IPS DF 6.9 (cell line): Measurements from ENCODE around the gene CCDC116.
"Not testable (repeated sequence)": the region's sequence is repeated elsewhere in the genome, so short reads cannot be mapped to it uniquely, and the experiment has no call there.

ENCODE experiments used
- DNase-seq: peaks from one replicate; pipeline ENCODE4 v3.0.0-alpha.2; 2013; ENCODE audit warnings: low read depth, low spot score
- H3K27ac ChIP-seq: one replicate; pipeline ENCODE4 v1.5.1; 2013; ENCODE audit warnings: low read length, control low read depth
- H3K27me3 ChIP-seq: 2 replicates; pipeline ENCODE4 v1.6.1; 2013; ENCODE audit warnings: mild to moderate bottlenecking, low read length; ENCODE audit not compliant: control insufficient read depth, insufficient read depth
- H3K36me3 ChIP-seq: 2 replicates; pipeline ENCODE4 v1.6.1; 2013; ENCODE audit warnings: low read length; ENCODE audit not compliant: control insufficient read depth, insufficient read depth
- H3K4me1 ChIP-seq: 2 replicates; pipeline ENCODE4 v1.6.1; 2013; ENCODE audit warnings: low read length; ENCODE audit not compliant: control insufficient read depth, insufficient read depth
- H3K4me3 ChIP-seq: 2 replicates; pipeline ENCODE4 v1.5.1; 2013; ENCODE audit warnings: mild to moderate bottlenecking, low read length
- H3K9me3 ChIP-seq: 2 replicates; pipeline ENCODE4 v1.6.1; 2013; ENCODE audit warnings: low read length, inconsistent platforms; ENCODE audit not compliant: control insufficient read depth, insufficient read depth
- WGBS: extraction: QIAGEN DNeasy Blood & Tissue Kit; methylation state at CpG from one replicate; pipeline ENCODE4 v1.1.7; 2013; ENCODE audit warnings: mixed read lengths, missing lambda C conversion rate; ENCODE audit not compliant: insufficient read length, insufficient coverage; 5-methylcytosine and 5-hydroxymethylcytosine counted together

CCDC116 gene

GRCh38 chr22:21633481-21633880 is 921 bp downstream of the CCDC116 start:
- Histone ChIP-seq H3K4me1 (peaks cover 5% of the 10 kb centered on the region), H3K27me3 (no peaks in the 10 kb centered on the region), H3K36me3 (peaks cover 1% of the 10 kb centered on the region; the same call in 1 of the 2 replicates), H3K9me3 (no peaks in the 10 kb centered on the region), H3K27ac (no peak overlapping the region), H3K4me3 (no peak overlapping the region)
- no CpG with 5 or more reads among the region's 4 CpGs for WGBS
- no peak for DNase-seq

DNA sequence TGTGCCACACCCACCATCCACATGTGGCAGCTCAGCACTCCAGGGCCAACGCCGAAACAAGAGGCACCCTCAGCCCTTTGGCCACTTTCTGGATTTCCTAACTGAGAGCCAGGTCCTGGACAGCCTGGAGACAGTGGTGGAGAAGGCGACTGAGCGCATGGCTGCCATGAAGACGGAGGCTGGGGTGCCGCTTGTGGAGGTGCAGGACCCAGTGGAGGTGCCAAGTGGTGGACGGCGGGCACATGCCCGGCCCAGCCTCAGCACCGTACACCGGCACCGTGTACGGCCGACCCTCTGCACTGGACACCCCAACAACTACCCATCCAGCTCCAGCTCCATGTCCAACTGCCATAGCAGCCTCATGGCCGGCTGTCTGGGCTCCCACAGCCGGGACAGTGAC is 1.5 kb downstream of the CCDC116 start:
- H3K27ac ChIP-seq, result no peak overlapping the region
- no peak for DNase-seq
- no peaks in the 10 kb centered on the region for H3K27me3 ChIP-seq
- H3K4me1 ChIP-seq, result peaks cover under 1% of the 10 kb centered on the region
- no peaks in the 10 kb centered on the region for H3K9me3 ChIP-seq
- no CpG with 5 or more reads among the region's 16 CpGs for WGBS
- H3K4me3 ChIP-seq, result no peak overlapping the region
- H3K36me3 ChIP-seq, result no peaks in the 10 kb centered on the region; the same call in 1 of the 2 replicates

DNA sequence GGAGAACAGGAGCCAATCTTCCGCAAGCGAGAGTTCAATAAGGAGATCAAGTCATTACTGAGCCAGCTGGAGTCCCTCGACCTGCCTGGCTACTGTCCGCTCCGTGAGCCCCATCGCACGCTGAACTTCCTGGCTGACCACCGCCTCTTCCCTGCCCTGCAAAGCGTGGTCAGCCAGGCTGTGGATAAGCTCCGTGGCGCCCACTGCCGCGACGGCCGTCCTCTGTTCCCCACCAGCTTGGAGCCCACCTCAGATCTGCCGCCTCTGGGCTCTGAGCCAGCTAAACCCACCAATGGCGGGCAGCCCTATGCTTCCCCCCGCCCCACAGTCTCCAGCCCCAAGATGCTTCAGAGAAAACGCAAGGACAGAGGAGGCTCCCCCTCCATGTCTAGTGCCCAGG is 2.3 kb downstream of the CCDC116 start:
- Histone ChIP-seq H3K9me3 (no peaks in the 10 kb centered on the region), H3K4me1 (no peaks in the 10 kb centered on the region; the same call in 1 of the 2 replicates), H3K4me3 (no peak overlapping the region), H3K27ac (no peak overlapping the region), H3K36me3 (no peaks in the 10 kb centered on the region; the same call in 1 of the 2 replicates), H3K27me3 (no peaks in the 10 kb centered on the region)
- DNase-seq, result no peak
- no CpG with 5 or more reads among the region's 19 CpGs for WGBS

DNA sequence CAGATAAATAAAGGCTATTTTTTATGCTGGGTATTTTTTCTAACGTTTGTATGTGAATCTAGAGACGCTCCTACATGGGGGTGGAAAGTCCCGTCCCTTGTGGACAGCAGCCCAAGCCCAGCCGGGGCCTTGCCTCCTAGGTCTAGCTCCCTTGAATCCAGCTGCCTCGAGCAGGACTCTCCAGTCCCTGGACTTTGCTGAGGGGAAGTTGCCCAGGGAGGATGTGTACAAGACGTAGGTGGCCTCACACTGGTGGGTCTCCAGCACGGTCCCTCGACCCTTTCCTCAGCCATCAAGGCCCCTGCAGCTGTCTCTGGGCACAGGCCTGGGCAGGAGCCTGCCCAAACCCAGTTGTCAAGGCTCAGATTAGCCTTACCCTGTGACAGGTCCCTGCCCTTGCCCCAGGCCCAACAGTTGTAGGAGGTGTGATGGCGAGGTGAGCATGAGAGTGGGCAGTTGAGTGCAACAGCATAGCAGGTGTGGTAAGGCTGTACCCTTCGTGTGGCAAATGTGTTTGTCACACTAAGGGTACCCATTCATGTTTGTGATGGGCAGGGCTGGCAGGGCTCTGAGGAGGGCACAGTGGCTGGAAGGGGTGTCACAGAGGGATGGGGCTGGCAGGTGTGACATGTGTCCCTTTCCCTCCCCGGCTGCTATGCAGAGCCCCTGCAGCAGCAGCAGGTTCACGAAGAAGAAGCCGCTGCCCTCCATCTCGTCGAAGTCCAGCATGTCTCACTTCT is 3.4 kb downstream of the CCDC116 start:
- Histone ChIP-seq H3K4me1 (no peaks in the 10 kb centered on the region; the same call in 1 of the 2 replicates), H3K27me3 (no peaks in the 10 kb centered on the region), H3K27ac (no peak overlapping the region), H3K36me3 (no peaks in the 10 kb centered on the region; the same call in 1 of the 2 replicates), H3K4me3 (no peak overlapping the region), H3K9me3 (no peaks in the 10 kb centered on the region)
- no CpG with 5 or more reads among the region's 15 CpGs for WGBS
- no peak for DNase-seq

DNA sequence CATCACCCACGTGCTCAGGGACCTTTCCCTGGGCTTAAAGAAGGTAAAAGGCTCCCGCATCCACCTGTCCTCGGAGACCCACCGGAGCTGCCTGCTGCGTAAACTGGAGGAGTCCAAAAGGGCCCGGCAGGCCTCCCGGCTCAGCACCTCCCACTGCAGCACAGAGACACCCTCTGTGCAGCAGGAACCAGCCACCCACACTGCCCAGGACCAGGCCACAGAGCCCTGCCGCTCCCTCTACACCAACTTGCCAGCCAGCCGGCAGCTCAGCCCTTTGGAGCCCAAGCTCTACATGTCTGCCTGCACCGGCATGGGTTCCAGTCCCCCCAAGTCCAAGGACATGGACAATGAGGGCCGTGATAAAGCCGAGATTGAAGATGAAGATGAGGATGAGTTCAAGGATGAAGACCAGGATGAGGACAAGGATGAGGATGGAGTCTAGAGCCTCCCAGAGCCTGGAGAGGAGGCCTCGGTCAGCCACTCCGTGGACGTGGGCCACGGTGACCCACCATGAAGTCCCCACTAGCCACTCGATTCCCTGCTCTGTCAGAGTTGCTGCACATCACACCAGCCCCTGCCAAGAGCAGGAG is 4.2 kb downstream of the CCDC116 start:
- no CpG with 5 or more reads among the region's 17 CpGs for WGBS
- no peaks in the 10 kb centered on the region for H3K27me3 ChIP-seq
- no peaks in the 10 kb centered on the region; the same call in 1 of the 2 replicates for H3K4me1 ChIP-seq
- H3K27ac ChIP-seq, result no peak overlapping the region
- H3K36me3 ChIP-seq, result no peaks in the 10 kb centered on the region; the same call in 1 of the 2 replicates
- H3K9me3 ChIP-seq, result no peaks in the 10 kb centered on the region
- H3K4me3 ChIP-seq, result no peak overlapping the region
- no peak for DNase-seq

GRCh38 chr22:21637450-21637849 is 4.9 kb downstream of the CCDC116 start:
- not testable (repeated sequence) for DNase-seq, H3K9me3 ChIP-seq, H3K27ac ChIP-seq, H3K36me3 ChIP-seq, H3K4me1 ChIP-seq, H3K27me3 ChIP-seq, H3K4me3 ChIP-seq
- WGBS, result no CpG with 5 or more reads among the region's 2 CpGs

DNA sequence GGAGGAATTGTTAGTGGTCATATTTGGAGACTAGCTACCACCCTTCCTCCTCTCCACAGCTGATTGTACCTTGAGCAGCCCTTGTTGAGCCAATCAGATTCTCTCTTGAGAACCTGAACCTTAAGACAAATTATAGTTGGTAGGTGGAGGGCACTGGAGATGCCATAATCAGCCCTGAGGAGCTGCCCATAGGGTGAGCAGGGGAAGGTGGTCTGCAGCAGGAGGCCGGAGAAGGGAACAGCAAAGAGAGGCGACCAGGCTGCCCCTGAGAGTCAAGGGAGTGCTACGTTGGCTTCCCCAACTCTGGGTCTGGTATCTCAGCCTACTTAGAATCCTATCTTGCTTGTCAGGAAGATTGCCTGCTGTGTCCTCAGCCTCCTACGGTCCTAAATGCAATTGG is 6.8 kb downstream of the CCDC116 start:
- H3K27me3 ChIP-seq, result no peaks in the 10 kb centered on the region
- no CpG with 5 or more reads among the region's 4 CpGs for WGBS
- H3K4me1 ChIP-seq, result no peaks in the 10 kb centered on the region

GRCh38 chr22:21640810-21641209 is 8.2 kb downstream of the CCDC116 start:
- Histone ChIP-seq H3K36me3 (0 out of 2 replicates have a peak, but pooled peaks cover 3% of the 10 kb centered on the region), H3K9me3 (no peaks in the 10 kb centered on the region), H3K27me3 (no peaks in the 10 kb centered on the region), H3K27ac (no peak overlapping the region), H3K4me3 (no peak overlapping the region), H3K4me1 (no peaks in the 10 kb centered on the region)
- no peak for DNase-seq
- no CpG with 5 or more reads among the region's 5 CpGs for WGBS

More for the DNA sequence above, 6.8 kb downstream of the CCDC116 start:
- Histone ChIP-seq H3K9me3 (no peaks in the 10 kb centered on the region), H3K27ac (no peak overlapping the region), H3K4me3 (no peak overlapping the region), H3K36me3 (0 out of 2 replicates have a peak, but pooled peaks cover 3% of the 10 kb centered on the region)
- DNase-seq, result no peak

DNA sequence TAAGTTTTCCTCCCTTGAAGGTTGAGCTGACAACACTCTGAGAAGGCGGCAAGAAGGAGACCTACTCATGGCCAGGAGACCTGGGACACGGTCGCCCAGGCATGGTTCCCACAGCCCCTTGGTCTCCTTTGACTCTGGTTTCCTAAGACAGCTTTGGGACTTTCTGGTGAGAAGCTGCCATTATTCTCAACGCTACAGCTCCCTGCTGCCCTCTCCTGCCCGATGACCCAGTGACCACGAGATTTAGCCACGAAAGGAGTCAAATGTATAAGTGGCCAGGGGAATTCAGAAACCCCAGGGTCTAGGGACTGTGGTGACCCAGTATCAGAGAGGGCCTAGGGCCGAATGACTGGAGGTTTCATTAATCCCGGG is 8.8 kb downstream of the CCDC116 start:
- no peaks in the 10 kb centered on the region for H3K4me1 ChIP-seq
- H3K9me3 ChIP-seq, result no peaks in the 10 kb centered on the region
- DNase-seq, result no peak
- peak overlapping the region; percentile 52; the same call in 1 of the 2 replicates for H3K4me3 ChIP-seq
- H3K27me3 ChIP-seq, result no peaks in the 10 kb centered on the region
- H3K36me3 ChIP-seq, result 0 out of 2 replicates have a peak, but pooled peaks cover 3% of the 10 kb centered on the region
- no CpG with 5 or more reads among the region's 9 CpGs for WGBS
- H3K27ac ChIP-seq, result no peak overlapping the region

GRCh38 chr22:21641789-21642583 is 9.4 kb downstream of the CCDC116 start, which contains the start of gene SDF2L1:
SDF2L1 (plus strand) TSS chr22:21642302; CDS start chr22:21642337, 35 bp downstream.
- H3K27me3 ChIP-seq, result no peaks in the 10 kb centered on the region
- H3K27ac ChIP-seq, result no peak within 1 kb of the TSS
- WGBS, result no CpG with 5 or more reads among the region's 76 CpGs
- no peaks in the 10 kb centered on the region for H3K9me3 ChIP-seq
- no peaks in the 10 kb centered on the region for H3K4me1 ChIP-seq
- peak within 1 kb of the TSS; percentile 52 for H3K4me3 ChIP-seq
- H3K36me3 ChIP-seq, result 0 out of 2 replicates have a peak, but pooled peaks cover 3% of the 10 kb centered on the region
- DNase-seq, result peak; percentile 97
